Measurements from ENCODE around the gene PCNX4.

The PCNX4 gene

DNA sequence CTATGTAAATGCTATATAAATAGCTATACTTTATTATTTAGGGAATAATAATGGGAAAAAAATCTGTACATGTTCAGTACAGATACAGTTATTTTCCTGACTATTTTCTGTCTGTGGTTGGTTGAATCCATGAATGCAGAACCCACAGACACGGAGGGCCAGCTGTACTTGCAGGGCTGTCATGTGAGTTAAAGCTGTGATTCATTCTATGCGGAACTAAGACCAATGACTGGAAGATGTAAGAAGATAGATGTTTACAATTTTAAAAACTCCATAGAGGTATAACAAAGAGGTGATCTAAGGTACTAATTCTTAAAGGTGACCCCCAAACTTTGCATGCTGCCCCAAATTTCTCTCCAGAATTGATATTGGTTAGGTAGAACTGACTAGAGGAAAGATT is 14.6 kb downstream of the PCNX4 start:
- DNase-seq, result no peak

DNA sequence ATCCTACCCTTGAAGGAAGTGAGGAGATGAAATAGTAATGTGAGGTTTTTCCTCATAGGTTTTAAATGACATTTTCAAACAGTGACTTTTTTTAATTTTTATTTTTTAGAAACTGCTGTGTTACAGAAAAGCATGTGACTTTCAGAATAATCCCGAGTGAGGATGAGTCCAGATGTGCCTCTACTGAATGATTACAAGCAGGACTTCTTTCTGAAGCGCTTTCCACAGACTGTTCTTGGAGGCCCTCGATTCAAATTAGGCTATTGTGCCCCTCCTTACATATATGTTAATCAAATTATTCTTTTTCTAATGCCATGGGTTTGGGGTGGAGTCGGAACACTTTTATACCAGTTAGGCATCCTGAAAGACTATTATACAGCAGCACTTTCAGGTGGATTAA is 15.8 kb downstream of the PCNX4 start:
- no peak for DNase-seq

DNA sequence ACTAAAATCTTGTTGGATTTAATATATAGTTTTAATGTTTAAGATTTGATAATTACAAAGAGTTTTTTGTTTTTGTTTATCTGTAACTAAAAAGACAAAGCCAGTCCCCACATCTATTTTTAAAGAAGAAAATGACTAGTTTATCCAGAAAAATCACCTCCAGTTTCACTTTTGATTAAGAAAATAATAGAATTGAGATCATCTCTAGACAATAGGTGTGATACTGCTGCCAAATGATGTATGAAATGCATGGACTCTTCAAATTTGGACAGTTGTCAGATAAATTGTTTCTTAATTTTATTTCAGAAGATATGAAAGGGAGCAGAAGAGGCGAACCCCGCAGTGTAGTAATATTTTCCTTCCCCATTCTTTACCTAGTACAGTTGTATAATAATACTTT is 20.0 kb downstream of the PCNX4 start:
- DNase-seq, result no peak

GRCh38 chr14:60114881-60115280 is 23.2 kb downstream of the PCNX4 start:
- no peak for DNase-seq

GRCh38 chr14:60116181-60116580 is 24.5 kb downstream of the PCNX4 start:
- DNase-seq, result no peak

- DNase-seq, result no peak
Observed at GRCh38 chr14:60125918-60126317, 34.2 kb downstream of the PCNX4 start.

- no peak for DNase-seq
Observed at GRCh38 chr14:60133487-60133886, 41.8 kb downstream of the PCNX4 start.

DNA sequence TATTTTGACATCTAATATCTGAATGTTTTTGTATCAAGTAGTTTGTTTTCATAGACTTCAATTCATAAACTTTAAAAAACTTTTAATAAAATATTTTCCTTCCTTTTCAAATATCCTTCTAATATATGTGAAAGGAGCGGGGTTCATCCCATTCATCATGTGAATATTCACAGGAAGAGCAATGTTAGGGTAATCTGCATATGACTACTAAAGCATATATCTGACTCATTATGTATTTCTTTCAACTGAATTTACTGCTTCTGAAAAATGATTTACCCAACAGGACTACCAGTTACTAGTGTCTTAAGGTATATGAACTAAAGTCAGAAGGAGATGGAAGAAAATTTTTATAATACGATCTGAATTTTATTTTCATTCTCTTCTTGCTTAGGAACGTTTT is 43.0 kb downstream of the PCNX4 start:
- DNase-seq, result no peak

DNA sequence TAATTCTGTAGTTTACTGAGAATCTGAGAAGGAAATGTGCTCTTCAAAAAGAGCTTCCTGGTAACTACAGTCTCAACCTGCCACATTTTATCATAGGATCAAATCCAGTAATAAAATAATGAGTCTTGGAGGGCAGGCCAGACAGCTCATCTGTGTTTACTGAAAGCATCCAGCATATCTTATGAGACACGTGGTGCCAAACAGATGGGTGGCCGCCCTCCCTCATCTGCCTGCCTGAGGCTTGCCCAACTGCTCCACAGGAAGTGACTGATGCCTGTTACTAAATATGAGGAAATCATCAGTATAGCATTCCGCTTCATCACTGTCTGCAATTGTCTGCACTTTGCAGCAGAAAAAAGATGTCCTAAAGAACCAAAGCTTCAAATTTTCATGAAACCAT is 60.0 kb downstream of the PCNX4 start:
- peak; percentile 19 to 95 for DNase-seq

GRCh38 chr14:60153991-60154390 is 62.3 kb downstream of the PCNX4 start:
- DNase-seq, result peak in 1 of 2 donors; percentile 35

- DNase-seq, result no peak
Observed at GRCh38 chr14:60154671-60155070, 62.9 kb downstream of the PCNX4 start.

GRCh38 chr14:60160422-60160821 is 68.7 kb downstream of the PCNX4 start:
- no peak for DNase-seq

- no peak for DNase-seq
Observed at GRCh38 chr14:60161196-60162107, 69.7 kb downstream of the PCNX4 start.

DNA sequence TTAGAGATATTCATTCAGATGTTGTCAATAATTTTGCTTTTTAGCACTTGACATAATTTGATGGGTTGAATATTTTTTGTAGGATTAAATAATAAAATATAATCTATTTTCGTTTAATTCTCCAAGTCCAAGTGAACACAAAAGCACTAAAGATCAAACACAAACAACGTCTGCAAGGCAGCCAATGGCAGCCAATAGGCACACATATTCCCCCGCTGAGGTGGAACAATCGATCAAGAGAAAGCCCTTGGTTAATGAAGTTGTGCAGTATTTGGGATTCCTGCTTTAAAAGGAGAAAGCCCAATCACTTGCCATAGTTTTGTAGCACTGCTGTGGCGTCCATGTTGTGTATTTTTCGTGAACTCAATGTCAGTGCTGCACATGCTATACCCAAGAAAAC is 72.0 kb downstream of the PCNX4 start:
- no peak for DNase-seq

- no peak for DNase-seq
Observed at GRCh38 chr14:60164404-60164711, 72.6 kb downstream of the PCNX4 start.

GRCh38 chr14:60164712-60165546 is 73.2 kb downstream of the PCNX4 start, which contains the start of gene DHRS7:
Gene DHRS7, minus strand, starts transcription at chr14:60165398. Its CDS starts 89 bp downstream, at chr14:60165309.
- DNase-seq, result peak; percentile 56 to 58

DNA sequence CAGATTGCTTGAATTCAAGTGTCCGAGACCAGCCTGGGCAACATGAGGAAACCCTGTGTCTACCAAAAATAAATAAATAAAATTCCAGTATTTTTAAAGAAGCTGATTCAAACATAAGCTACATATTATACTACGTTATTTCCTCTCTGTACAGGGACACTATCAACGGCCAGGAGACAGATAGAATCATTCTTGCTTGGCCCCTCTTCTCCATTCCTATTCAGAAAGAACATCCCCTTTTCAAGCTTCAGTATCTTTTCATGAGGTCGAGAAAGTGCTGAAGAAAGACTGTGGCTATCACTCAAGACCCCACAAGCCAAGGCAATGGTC is 73.8 kb downstream of the PCNX4 start:
- peak in 1 of 2 donors; percentile 58 for DNase-seq

GRCh38 chr14:60166142-60166541 is 74.4 kb downstream of the PCNX4 start:
- no peak for DNase-seq

DNA sequence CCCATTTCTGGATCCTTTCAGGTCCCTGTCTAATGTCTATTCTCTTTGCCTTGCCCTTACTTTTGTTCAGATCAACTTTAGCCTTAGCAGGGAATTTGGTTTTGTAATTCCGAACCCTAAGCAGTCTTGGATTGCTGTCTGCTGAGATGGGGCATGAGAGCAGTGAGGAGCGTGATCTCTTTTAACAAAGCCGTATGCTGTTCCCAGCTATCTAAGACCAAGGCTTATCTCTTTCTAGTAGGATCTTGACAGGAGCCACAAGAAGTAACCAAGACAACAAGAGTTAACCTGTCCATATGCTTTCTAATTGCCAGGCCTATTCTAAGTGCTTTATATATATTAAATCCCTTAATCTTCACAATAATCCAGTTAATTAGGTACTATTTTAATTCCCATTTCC is 78.0 kb downstream of the PCNX4 start:
- DNase-seq, result no peak

- DNase-seq, result no peak
Observed at GRCh38 chr14:60170948-60171347, 79.2 kb downstream of the PCNX4 start.

DNA sequence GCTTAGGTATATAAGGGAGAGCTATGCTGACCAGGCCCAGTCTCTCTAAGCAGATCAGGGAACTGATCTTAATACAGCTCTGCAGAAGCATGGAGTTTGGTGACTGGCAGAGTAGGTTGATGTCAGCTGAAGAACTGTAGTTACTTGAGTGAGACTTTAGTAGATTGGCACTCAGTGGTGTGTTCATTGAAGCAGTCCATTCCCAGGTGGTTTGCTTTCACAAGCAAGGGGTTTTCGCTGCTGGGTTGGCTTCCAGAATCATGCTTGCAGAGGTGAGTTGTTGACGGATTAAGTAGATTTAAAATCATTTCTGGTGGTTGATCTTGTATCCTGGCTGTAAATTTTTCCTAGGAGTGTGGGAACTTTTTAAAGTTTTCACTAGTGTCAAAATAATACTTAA is 80.0 kb downstream of the PCNX4 start:
- DNase-seq, result no peak

DNA sequence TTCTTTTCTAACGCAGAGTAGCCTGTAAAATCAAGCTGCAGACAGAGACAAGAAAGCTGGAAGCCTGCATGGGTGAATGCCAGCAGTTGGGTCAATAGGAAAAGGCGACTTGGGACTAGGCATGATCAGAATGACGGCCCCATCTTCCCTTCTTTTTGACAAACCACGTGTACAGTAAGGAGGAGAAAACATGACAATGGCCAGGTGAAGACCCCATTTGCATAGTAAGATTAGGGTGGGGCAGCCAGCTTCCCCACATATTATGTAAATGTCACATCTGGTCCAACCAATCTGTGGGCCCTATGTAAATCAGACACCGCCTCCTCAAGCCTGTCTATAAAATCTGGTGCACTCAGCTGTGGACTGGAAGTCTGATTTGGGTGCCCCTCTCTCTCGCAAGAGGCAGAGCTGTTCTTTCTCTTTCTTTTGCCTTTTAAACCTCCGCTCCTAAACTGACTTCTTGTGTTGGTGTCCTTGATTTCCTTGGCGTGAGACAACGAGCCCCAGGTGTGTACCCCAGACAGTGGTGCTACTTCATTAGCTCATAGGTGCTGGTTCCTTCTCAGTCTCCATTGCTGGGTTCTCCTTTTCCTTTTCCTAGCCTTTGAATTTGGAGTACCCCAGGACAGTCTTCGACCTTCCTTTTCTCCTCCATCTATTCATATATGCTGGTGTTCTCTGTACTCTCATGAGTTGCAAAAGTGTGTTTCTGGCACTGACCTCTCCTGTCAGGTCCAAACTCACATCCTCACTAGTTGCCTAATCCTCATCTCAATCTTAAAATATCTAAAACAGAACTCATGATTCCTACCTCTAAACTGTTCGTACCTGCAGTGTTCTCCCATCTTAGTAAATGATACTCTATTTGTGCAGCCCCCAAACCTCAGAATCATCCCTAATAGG is 82.9 kb downstream of the PCNX4 start:
- no peak for DNase-seq

GRCh38 chr14:60175255-60175902 is 83.7 kb downstream of the PCNX4 start:
- no peak for DNase-seq
